ENCODE measurements around the gene PAGE2B.
"Not testable (repeated sequence)": the region's sequence is repeated elsewhere in the genome, so short reads cannot be mapped to it uniquely, and the experiment has no call there.

Gene PAGE2B, protein sequence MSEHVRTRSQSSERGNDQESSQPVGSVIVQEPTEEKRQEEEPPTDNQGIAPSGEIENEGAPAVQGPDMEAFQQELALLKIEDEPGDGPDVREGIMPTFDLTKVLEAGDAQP

GRCh38 chrX:55074851-55075467, at the start of gene PAGE2B:
Gene PAGE2B, plus strand, starts transcription at chrX:55075030. Its CDS starts 1,012 bp downstream, at chrX:55076042.
- no peaks in the 10 kb centered on the region for H3K27me3 Mint-ChIP-seq
- no peaks in the 10 kb centered on the region for H3K4me1 Mint-ChIP-seq
- no peaks in the 10 kb centered on the region for H3K36me3 Mint-ChIP-seq
- H3K27ac Mint-ChIP-seq = no peak within 1 kb of the TSS
- no peaks in the 10 kb centered on the region for H3K9me3 Mint-ChIP-seq
- no peak for ATAC-seq
- H3K4me3 Mint-ChIP-seq = no peak within 1 kb of the TSS

- Mint-ChIP-seq H3K27ac (no peak overlapping the region), H3K9me3 (no peaks in the 10 kb centered on the region), H3K27me3 (no peaks in the 10 kb centered on the region), H3K36me3 (peaks cover 15% of the 10 kb centered on the region), H3K4me3 (no peak overlapping the region), H3K4me1 (no peaks in the 10 kb centered on the region)
- no peak for ATAC-seq
Observed at GRCh38 chrX:55026143-55026542, 48.7 kb upstream of the PAGE2B start.

DNA sequence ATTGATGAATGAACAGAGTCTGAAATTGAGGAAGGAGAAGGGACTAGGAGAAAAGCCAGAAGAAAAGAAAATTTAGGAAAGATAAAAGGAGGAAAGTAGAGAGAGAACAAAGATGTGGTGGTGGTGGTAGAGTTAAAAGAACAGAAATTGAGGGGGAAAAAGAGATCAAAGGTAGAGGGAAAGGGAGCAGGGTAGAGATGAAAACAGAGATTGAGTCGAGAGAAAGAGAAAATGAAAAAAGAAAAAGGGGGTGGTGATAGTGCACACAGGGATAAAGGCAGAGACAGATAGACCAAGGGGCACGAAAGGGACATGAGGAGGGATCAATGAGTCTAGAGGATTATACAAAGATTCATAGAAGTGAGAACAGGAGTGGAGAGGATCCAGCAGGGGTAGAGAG, 48.0 kb upstream of the PAGE2B start:
- H3K4me3 Mint-ChIP-seq = no peak overlapping the region

DNA sequence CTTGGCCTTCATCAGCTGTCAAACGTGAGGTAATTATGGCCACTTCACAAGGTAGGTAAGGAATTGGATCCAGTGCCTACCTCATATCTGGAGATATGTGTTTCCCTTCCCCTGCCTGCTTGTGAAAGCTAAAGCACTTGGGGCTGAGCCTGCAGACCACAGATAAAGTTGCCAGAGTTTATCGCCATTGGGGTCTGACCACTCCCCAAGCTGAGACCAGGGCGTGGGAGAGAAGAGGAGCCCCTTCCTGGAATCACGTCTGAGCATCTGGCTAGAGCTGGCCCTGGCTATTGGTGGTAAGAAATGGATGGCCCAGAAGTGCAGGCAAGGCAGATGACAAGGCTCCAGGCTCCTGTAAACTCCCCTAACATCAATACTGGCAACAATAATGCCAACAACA, 46.8 kb upstream of the PAGE2B start:
- no peak overlapping the region for H3K4me3 Mint-ChIP-seq
- H3K27me3 Mint-ChIP-seq = no peaks in the 10 kb centered on the region
- no peaks in the 10 kb centered on the region for H3K4me1 Mint-ChIP-seq
- no peaks in the 10 kb centered on the region for H3K9me3 Mint-ChIP-seq
- no peak overlapping the region for H3K27ac Mint-ChIP-seq
- peaks cover 10% of the 10 kb centered on the region for H3K36me3 Mint-ChIP-seq
- no peak for ATAC-seq

More for the DNA sequence above, 48.0 kb upstream of the PAGE2B start:
- Mint-ChIP-seq H3K27ac (no peak overlapping the region), H3K27me3 (no peaks in the 10 kb centered on the region), H3K4me1 (no peaks in the 10 kb centered on the region), H3K36me3 (peaks cover 10% of the 10 kb centered on the region), H3K9me3 (no peaks in the 10 kb centered on the region)
- ATAC-seq = no peak

DNA sequence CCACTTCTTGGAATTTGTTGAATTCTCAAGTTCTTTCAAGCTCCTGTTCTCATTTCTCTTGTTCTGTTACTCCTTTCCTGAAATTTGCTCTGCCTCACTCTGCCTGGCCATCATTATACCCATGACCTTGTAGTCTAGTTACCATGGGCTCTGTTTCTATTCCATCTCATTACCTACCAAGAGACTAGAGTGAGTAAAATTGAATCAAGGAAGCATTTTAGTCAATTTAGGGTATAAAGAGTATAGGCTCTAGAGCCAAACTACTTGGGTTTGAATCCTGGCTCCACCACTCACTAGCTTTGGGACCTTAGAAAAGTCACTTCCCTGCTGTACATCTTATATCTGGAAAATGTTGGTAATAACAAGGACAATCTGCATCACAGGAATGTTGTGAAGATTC, 46.2 kb upstream of the PAGE2B start:
- Mint-ChIP-seq H3K27me3 (no peaks in the 10 kb centered on the region), H3K9me3 (no peaks in the 10 kb centered on the region), H3K4me3 (no peak overlapping the region), H3K27ac (no peak overlapping the region), H3K36me3 (peaks cover 10% of the 10 kb centered on the region), H3K4me1 (no peaks in the 10 kb centered on the region)
- ATAC-seq = no peak

DNA sequence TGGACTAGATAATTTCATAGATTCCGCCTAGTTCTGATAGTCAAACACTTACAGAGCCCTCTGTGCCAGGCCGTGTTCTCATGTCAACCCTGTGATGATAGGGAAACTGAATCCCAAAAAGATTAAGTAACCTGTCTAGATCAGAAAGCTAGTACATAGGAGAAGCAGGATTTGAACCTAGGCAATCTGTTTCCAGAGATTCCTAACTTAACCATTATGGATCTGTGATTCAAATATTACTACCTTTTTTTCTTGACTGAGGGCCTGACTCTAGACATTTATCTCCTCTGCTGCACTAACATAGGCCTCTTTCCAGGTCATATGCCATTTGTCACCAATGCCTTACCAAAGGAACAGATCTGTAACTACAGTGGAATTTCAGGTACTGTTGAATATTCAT, 45.5 kb upstream of the PAGE2B start:
- no peaks in the 10 kb centered on the region for H3K4me1 Mint-ChIP-seq
- H3K27ac Mint-ChIP-seq = no peak overlapping the region
- no peaks in the 10 kb centered on the region for H3K27me3 Mint-ChIP-seq
- peaks cover 10% of the 10 kb centered on the region for H3K36me3 Mint-ChIP-seq
- ATAC-seq = no peak
- H3K4me3 Mint-ChIP-seq = no peak overlapping the region
- H3K9me3 Mint-ChIP-seq = no peaks in the 10 kb centered on the region

- Mint-ChIP-seq H3K9me3 (no peaks in the 10 kb centered on the region), H3K4me1 (no peaks in the 10 kb centered on the region), H3K36me3 (peaks cover 5% of the 10 kb centered on the region), H3K27me3 (no peaks in the 10 kb centered on the region), H3K27ac (no peak within 1 kb of the TSS), H3K4me3 (no peak within 1 kb of the TSS)
- ATAC-seq = no peak
Observed at GRCh38 chrX:55030271-55031205, 44.3 kb upstream of the PAGE2B start, which contains the start of gene ALAS2. Gene ALAS2, minus strand, starts transcription at chrX:55030977. Its CDS starts 4,977 bp downstream, at chrX:55026000.

- H3K27me3 Mint-ChIP-seq = no peaks in the 10 kb centered on the region
- H3K4me3 Mint-ChIP-seq = no peak overlapping the region
- ATAC-seq = no peak
- H3K27ac Mint-ChIP-seq = no peak overlapping the region
- H3K4me1 Mint-ChIP-seq = no peaks in the 10 kb centered on the region
- H3K36me3 Mint-ChIP-seq = no peaks in the 10 kb centered on the region
- H3K9me3 Mint-ChIP-seq = no peaks in the 10 kb centered on the region
Observed at GRCh38 chrX:55033429-55033828, 41.4 kb upstream of the PAGE2B start.

DNA sequence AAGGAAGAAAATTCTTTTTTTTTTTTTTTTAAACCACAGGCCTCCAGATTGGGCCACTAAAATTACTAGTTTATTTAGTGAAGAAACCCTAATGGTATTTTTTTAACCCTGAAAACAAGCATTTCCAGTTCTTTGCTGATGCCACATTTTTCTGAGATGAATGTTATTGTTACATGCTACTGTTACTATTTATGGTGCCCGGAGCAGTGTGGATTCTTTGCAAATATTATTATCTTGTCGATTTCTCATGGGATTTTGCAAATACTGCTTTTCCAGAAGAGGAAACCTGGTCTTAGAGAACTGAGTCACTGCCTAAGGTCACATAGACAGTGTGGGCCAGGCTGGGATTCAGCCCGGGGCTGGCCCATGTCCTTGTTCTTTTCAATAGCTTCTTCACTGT, 35.4 kb upstream of the PAGE2B start:
- H3K9me3 Mint-ChIP-seq = no peaks in the 10 kb centered on the region
- no peak overlapping the region for H3K27ac Mint-ChIP-seq
- H3K4me1 Mint-ChIP-seq = no peaks in the 10 kb centered on the region
- no peak overlapping the region for H3K4me3 Mint-ChIP-seq
- ATAC-seq = no peak
- H3K27me3 Mint-ChIP-seq = no peaks in the 10 kb centered on the region
- no peaks in the 10 kb centered on the region for H3K36me3 Mint-ChIP-seq

GRCh38 chrX:55041514-55041913, 33.3 kb upstream of the PAGE2B start:
- Mint-ChIP-seq H3K9me3 (no peaks in the 10 kb centered on the region), H3K27me3 (no peaks in the 10 kb centered on the region), H3K4me3 (no peak overlapping the region), H3K36me3 (no peaks in the 10 kb centered on the region), H3K27ac (no peak overlapping the region), H3K4me1 (no peaks in the 10 kb centered on the region)
- ATAC-seq = no peak

GRCh38 chrX:55050599-55050998, 24.2 kb upstream of the PAGE2B start:
- not testable (repeated sequence) for H3K36me3 Mint-ChIP-seq, H3K27me3 Mint-ChIP-seq, H3K9me3 Mint-ChIP-seq, H3K4me3 Mint-ChIP-seq, ATAC-seq, H3K4me1 Mint-ChIP-seq, H3K27ac Mint-ChIP-seq

GRCh38 chrX:55056820-55057674, 17.8 kb upstream of the PAGE2B start:
- no peak for ATAC-seq
- no peaks in the 10 kb centered on the region for H3K9me3 Mint-ChIP-seq
- peaks cover 16% of the 10 kb centered on the region for H3K4me1 Mint-ChIP-seq
- no peaks in the 10 kb centered on the region for H3K36me3 Mint-ChIP-seq
- H3K27me3 Mint-ChIP-seq = no peaks in the 10 kb centered on the region
- peak overlapping the region; percentile 68 for H3K4me3 Mint-ChIP-seq
- H3K27ac Mint-ChIP-seq = peak overlapping the region; percentile 52

- H3K4me1 Mint-ChIP-seq = peaks cover 16% of the 10 kb centered on the region
- H3K27me3 Mint-ChIP-seq = no peaks in the 10 kb centered on the region
- H3K9me3 Mint-ChIP-seq = no peaks in the 10 kb centered on the region
- ATAC-seq = no peak
- H3K4me3 Mint-ChIP-seq = peak overlapping the region; percentile 68
- peak overlapping the region; percentile 52 for H3K27ac Mint-ChIP-seq
- no peaks in the 10 kb centered on the region for H3K36me3 Mint-ChIP-seq
Observed at GRCh38 chrX:55057675-55058249, 17.1 kb upstream of the PAGE2B start.

GRCh38 chrX:55067180-55067579, 7.7 kb upstream of the PAGE2B start:
- not testable (repeated sequence) for H3K4me1 Mint-ChIP-seq

GRCh38 chrX:55072286-55072685, 2.5 kb upstream of the PAGE2B start:
- Mint-ChIP-seq H3K27ac (no peak overlapping the region), H3K9me3 (no peaks in the 10 kb centered on the region), H3K27me3 (no peaks in the 10 kb centered on the region), H3K36me3 (no peaks in the 10 kb centered on the region), H3K4me1 (no peaks in the 10 kb centered on the region), H3K4me3 (no peak overlapping the region)
- no peak for ATAC-seq

More at GRCh38 chrX:55067180-55067579, 7.7 kb upstream of the PAGE2B start:
- H3K4me3 Mint-ChIP-seq, H3K9me3 Mint-ChIP-seq, ATAC-seq, H3K36me3 Mint-ChIP-seq, H3K27me3 Mint-ChIP-seq, H3K27ac Mint-ChIP-seq: not testable (repeated sequence)
